SK-N-SH treated with all-trans-retinoic acid at 6 μM for 48 hours (cell line): Measurements from ENCODE around the gene TMEM192.

ENCODE experiments used
- BACH2 ChIP-seq: fragments of 250-450 bp; sonication (Bioruptor Pico); IDR thresholded peaks from 2 replicates; pipeline ENCODE4 v1.9.0; 2021; ENCODE audit warnings: mild to moderate bottlenecking, borderline replicate concordance
- SNAI2 ChIP-seq: fragments of 250-450 bp; sonication (Bioruptor Pico); IDR thresholded peaks from 2 replicates; pipeline ENCODE4 v1.5.0; 2020; ENCODE audit warnings: mild to moderate bottlenecking, moderate library complexity
- TCF4 ChIP-seq: fragments of 250-450 bp; sonication (Bioruptor Pico); IDR thresholded peaks from 2 replicates; pipeline ENCODE4 v1.8.0; 2021; ENCODE audit warnings: mild to moderate bottlenecking, moderate library complexity, borderline replicate concordance
- TOX ChIP-seq: fragments of 250-450 bp; sonication (Bioruptor Pico); IDR thresholded peaks from 2 replicates; pipeline ENCODE4 v1.8.0; 2021; ENCODE audit warnings: mild to moderate bottlenecking, moderate library complexity, borderline replicate concordance
- ZC3H10 ChIP-seq: fragments of 250-450 bp; sonication (Bioruptor Pico); IDR thresholded peaks from 2 replicates; pipeline ENCODE4 v1.5.1; 2021; ENCODE audit warnings: mild to moderate bottlenecking, moderate library complexity
- ZNF70 ChIP-seq: fragments of 450-650 bp; formaldehyde crosslinking; IDR thresholded peaks from 2 replicates; pipeline ENCODE4 v1.5.0; 2020; ENCODE audit warnings: mild to moderate bottlenecking, moderate library complexity
- TF ChIP-seq, protein P1 (sequence below): fragments of 250-450 bp; sonication (Bioruptor Pico); IDR thresholded peaks from 2 replicates; pipeline ENCODE4 v1.8.0; 2020; ENCODE audit warnings: mild to moderate bottlenecking, moderate library complexity, borderline replicate concordance

DNA sequence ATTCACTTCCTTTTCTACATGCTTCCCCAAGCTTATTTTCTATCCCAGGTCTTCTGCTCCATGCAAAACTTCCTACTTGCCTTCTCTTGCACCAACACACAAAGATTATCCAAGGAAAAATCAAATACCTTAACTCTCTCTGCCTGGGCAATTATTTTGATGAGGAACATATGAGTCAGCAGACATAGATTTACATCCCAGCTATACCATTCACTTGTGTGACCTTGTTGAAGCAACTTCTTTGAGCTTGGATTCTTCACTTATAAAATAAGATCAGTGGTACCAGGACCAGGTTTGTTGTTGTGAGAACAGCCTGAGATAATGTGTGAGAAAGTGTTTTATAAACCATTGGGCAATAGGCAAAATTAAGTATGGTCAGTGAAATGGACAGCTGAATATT is 39.1 kb upstream of the TMEM192 start:
- TF ChIP-seq TCF4 (CRISPR knock-in tag) = no peak
- TF ChIP-seq ZC3H10 = no peak
- TF ChIP-seq SNAI2 = no peak
- TF ChIP-seq ZNF70 (CRISPR knock-in tag) = no peak
- TF ChIP-seq, protein P1, sequence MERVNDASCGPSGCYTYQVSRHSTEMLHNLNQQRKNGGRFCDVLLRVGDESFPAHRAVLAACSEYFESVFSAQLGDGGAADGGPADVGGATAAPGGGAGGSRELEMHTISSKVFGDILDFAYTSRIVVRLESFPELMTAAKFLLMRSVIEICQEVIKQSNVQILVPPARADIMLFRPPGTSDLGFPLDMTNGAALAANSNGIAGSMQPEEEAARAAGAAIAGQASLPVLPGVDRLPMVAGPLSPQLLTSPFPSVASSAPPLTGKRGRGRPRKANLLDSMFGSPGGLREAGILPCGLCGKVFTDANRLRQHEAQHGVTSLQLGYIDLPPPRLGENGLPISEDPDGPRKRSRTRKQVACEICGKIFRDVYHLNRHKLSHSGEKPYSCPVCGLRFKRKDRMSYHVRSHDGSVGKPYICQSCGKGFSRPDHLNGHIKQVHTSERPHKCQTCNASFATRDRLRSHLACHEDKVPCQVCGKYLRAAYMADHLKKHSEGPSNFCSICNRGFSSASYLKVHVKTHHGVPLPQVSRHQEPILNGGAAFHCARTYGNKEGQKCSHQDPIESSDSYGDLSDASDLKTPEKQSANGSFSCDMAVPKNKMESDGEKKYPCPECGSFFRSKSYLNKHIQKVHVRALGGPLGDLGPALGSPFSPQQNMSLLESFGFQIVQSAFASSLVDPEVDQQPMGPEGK = no peak
- no peak for TF ChIP-seq TOX (CRISPR knock-in tag)
- TF ChIP-seq BACH2 (CRISPR knock-in tag) = no peak
